T-helper 2 cell treated with Interferon-gamma antibody and Interleukin-4, amounts not matched to agents 5 μg/mL and 100 μg/mL, for 36 hours (primary cell): ENCODE results near the gene FNDC3A.

Source experiments
- DNase-seq: peaks from one replicate; pipeline ENCODE4 v3.0.0; 2021; ENCODE audit warnings: low spot score
- H3K27ac Mint-ChIP-seq: one replicate; pipeline ENCODE4 v1.8.0; 2021; ENCODE audit warnings: mild to moderate bottlenecking, mixed read lengths
- H3K27me3 Mint-ChIP-seq: one replicate; pipeline ENCODE4 v1.8.0; 2021; ENCODE audit warnings: low read depth, mixed read lengths
- H3K36me3 Mint-ChIP-seq: one replicate; pipeline ENCODE4 v1.8.0; 2021; ENCODE audit warnings: low read depth, mixed read lengths
- H3K4me1 Mint-ChIP-seq: one replicate; pipeline ENCODE4 v1.8.0; 2021; ENCODE audit warnings: low read depth, mixed read lengths
- H3K4me3 Mint-ChIP-seq: one replicate; pipeline ENCODE4 v1.8.0; 2022; ENCODE audit warnings: mild to moderate bottlenecking, moderate library complexity, mixed read lengths
- H3K9me3 Mint-ChIP-seq: one replicate; pipeline ENCODE4 v1.8.0; 2021; ENCODE audit warnings: mixed read lengths

FNDC3A gene

DNA sequence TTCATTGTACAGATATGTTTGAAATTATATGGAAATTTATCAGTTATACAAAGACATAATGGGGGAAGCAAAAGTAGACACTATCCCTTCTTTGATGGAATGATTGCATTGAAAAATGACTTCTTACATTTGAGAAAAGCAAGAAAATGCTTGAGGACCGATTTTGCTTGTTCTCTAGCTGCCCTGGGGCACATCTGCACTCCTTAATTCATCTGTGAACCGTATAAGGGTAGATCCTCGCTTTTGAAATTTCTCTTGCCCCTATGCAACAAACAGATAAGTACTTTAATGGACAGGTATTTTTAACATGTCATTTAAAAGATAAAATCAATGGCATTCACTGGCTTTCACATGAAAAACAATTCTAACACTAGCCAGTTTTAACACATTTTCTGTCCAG lies 230.9 kb downstream of the FNDC3A start:
- Mint-ChIP-seq H3K27ac (no peak overlapping the region), H3K36me3 (peaks cover 38% of the 10 kb centered on the region), H3K9me3 (no peaks in the 10 kb centered on the region), H3K27me3 (no peaks in the 10 kb centered on the region), H3K4me1 (no peaks in the 10 kb centered on the region), H3K4me3 (no peak overlapping the region)
- no peak for DNase-seq

DNA sequence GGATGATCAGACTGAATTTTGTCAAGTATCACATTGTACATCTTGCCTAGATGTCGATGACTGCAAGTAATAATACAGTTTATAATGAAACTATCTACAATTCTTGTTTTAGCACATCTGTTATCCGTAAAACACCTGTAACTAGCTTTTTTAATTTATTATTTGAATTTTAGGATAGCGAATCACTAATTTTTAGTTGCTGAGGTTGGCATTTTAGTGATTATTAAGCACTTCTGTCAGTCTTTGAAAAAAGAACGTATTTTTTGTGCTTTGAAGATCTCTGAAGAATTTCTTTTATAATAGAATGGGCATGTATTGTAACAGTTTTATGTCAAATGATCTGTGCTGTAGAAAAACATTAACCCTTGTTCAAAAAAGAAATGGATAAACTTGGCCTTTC lies 232.9 kb downstream of the FNDC3A start:
- DNase-seq: no peak
- peaks cover 37% of the 10 kb centered on the region for H3K36me3 Mint-ChIP-seq
- H3K27ac Mint-ChIP-seq: no peak overlapping the region
- H3K4me1 Mint-ChIP-seq: no peaks in the 10 kb centered on the region
- no peaks in the 10 kb centered on the region for H3K9me3 Mint-ChIP-seq
- H3K4me3 Mint-ChIP-seq: no peak overlapping the region
- H3K27me3 Mint-ChIP-seq: no peaks in the 10 kb centered on the region

DNA sequence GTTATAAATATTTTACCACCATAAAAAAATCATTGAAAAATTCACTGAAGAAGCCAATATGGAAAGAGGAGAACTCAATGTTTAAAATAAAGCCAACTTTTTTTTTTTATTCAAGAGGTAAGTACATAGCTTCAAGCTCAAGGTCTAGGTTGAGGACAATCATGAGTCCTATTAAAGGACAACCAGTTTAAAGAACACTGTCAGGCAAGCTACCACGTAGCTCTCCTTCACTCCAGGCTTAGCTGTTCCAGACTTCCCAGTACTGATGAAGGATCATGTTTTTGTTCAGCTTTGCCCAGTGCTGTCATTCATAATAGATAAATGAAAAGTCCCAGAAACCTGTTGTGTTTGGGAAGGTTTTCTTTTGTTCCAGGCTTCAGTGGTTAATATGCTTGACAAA lies 234.4 kb downstream of the FNDC3A start:
- peaks cover 6% of the 10 kb centered on the region for H3K4me1 Mint-ChIP-seq
- no peaks in the 10 kb centered on the region for H3K9me3 Mint-ChIP-seq
- no peak overlapping the region for H3K27ac Mint-ChIP-seq
- no peak for DNase-seq
- H3K36me3 Mint-ChIP-seq: peaks cover 31% of the 10 kb centered on the region
- no peaks in the 10 kb centered on the region for H3K27me3 Mint-ChIP-seq
- H3K4me3 Mint-ChIP-seq: no peak overlapping the region

DNA sequence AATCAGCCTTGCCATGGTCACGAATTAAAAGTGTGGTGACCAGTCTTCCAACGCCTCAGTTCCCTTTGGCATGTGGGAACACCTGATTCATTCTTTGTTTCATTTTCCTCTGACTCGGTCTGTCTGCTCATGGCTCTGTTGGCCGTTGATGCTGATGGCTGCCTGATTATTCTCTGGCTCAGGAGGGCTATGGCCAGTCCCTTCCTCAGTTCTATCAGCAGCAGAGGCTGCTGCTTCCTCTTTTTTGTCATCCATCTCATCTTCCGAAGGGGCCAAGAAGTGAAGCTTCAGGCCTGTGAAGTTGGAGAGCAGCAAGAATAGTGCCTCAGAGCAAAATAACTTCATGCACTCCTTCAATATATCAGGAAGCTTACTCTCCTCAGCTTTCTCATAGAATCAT lies 235.0 kb downstream of the FNDC3A start:
- Mint-ChIP-seq H3K36me3 (peaks cover 29% of the 10 kb centered on the region), H3K4me3 (no peak overlapping the region), H3K4me1 (peaks cover 9% of the 10 kb centered on the region), H3K27ac (no peak overlapping the region), H3K27me3 (no peaks in the 10 kb centered on the region), H3K9me3 (no peaks in the 10 kb centered on the region)
- no peak for DNase-seq

DNA sequence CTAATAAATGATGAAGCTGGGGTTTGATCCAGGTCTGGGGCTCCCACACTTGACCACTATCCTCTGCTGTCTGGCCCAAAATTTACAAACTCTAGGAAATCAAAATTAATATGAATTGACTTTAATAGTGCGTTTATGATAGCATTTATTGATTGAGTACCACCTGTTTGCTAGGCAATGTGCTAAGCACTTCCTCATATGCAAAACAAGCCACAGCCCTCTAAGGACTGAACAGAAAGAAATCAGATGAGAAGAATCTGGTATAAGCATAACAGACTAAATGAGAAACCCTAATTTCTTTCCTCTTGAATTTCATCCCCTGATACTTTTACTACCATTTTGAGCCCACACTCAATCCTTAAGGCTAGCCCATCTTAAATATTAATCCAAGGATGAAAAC lies 237.8 kb downstream of the FNDC3A start:
- Mint-ChIP-seq H3K27me3 (peaks cover 16% of the 10 kb centered on the region), H3K27ac (no peak overlapping the region), H3K9me3 (no peaks in the 10 kb centered on the region), H3K36me3 (peaks cover 18% of the 10 kb centered on the region), H3K4me3 (no peak overlapping the region), H3K4me1 (peaks cover 9% of the 10 kb centered on the region)
- no peak for DNase-seq

DNA sequence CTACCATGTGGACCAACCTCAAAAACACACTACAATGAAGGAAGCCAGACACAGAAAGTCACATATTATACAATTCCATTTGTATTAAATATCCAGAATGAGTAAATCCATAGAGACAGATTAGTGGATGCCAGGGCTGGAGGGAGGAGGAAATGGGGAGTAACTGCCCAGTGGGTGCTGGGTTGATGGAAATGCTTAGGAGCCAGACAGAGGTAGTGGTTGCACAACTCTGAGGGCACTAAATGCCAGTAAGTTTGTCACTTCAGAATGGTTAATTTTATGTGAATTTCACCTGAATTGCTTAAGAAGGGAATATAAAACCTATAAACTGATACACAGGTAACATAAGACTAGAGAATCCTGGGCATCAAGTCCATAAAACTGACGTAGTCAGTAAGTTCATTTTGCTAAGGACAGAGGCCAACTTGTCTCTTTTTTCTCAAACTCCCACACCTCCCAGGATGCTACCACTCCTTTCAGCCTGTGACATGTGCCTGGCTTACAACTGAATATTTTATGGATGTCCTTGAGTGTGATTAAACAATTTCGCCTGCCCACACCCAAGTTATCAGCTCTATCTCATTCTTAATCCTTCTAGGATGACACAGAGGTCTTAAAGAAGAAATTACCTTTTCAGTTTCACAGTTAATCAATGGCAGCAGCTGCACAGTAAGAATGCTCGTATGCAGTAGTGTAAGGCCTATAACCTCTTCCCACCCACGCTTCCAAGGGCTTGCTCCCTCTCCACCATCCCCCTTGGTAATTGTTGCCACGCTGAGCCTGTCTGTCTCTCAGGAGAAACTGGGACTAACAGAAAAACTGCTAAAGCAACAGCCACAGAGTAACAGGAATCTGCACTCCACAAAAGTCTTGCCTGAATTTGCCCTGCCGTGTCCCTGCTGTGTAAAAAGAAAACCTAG lies 238.5 kb downstream of the FNDC3A start:
- Mint-ChIP-seq H3K4me1 (peaks cover 9% of the 10 kb centered on the region), H3K4me3 (no peak overlapping the region), H3K9me3 (no peaks in the 10 kb centered on the region), H3K27me3 (peaks cover 23% of the 10 kb centered on the region), H3K27ac (no peak overlapping the region), H3K36me3 (peaks cover 18% of the 10 kb centered on the region)
- DNase-seq: no peak

DNA sequence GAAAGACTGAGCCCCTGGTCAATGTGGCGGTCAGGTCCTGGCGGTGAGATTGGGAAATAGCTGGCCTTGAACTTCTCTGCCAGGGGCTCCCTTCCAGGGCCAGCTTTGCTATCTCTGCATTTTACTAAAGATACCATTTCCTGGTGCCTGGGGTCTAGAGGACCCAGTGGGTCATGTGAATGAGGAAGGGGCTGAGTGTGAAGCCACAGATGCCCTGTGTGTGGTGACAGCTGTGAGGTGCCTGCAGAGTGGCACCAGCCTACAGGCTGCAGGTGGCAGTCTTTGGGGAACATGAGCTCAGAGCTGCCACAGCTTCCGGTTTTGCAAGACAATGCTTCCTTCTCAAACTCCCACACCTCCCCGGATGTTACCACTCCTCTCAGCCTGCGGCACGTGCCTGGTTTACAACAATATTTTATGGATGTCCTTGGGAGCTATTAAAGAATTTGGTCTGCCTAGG lies 239.2 kb downstream of the FNDC3A start:
- peak; percentile 12 for DNase-seq
- Mint-ChIP-seq H3K27ac (no peak overlapping the region), H3K4me3 (no peak overlapping the region), H3K27me3 (peaks cover 29% of the 10 kb centered on the region), H3K4me1 (peaks cover 9% of the 10 kb centered on the region), H3K36me3 (peaks cover 16% of the 10 kb centered on the region), H3K9me3 (no peaks in the 10 kb centered on the region)

DNA sequence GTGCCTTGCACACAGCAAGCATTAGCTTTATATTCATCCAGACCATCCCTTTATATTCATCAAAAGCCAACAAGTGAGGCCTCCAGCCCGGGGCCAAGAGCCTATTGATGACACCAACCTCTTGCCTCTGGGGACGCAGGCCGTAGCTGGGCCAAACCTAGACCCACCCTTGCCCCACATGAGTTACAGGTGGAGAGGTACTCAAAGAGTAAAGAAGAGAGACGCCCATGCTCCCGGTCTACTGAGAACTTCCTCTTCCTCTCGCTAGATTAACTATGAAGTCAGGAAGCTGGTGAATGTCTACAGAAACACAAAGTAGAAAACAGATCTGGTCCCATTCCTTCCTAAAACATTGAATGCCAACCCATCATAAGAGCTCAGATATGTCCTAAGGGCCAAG lies 240.6 kb downstream of the FNDC3A start:
- H3K36me3 Mint-ChIP-seq: peaks cover 10% of the 10 kb centered on the region
- peaks cover 36% of the 10 kb centered on the region for H3K27me3 Mint-ChIP-seq
- no peaks in the 10 kb centered on the region for H3K9me3 Mint-ChIP-seq
- H3K4me3 Mint-ChIP-seq: no peak overlapping the region
- DNase-seq: no peak
- H3K27ac Mint-ChIP-seq: no peak overlapping the region
- peaks cover 12% of the 10 kb centered on the region for H3K4me1 Mint-ChIP-seq

DNA sequence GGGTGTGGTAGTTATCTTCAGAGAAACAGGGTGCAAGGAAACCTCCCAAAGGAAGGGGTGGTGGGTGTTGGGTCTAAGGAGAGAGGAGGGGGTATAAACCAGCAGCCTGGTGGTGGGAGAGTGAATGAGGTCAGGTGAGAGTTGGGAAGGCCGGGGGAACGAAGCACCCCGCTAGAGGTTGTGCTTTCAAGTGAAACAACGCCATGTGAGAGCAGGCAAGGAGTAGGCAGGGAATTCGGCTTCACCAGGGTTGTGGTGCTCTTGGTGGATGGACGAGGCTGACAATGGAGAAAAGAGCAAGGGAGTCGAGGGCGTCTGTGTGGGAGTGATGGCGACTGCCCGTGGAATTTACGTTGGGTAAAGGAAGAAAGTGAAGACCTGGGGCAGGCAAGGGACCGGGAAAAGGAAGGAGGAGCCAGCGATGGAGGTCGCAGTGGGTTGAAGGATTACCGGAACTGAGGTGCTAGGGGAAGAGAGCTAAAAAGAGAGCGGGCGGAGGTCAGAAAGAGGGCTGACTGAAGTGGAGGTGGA lies 242.3 kb downstream of the FNDC3A start:
- Mint-ChIP-seq H3K27ac (no peak overlapping the region), H3K4me3 (no peak overlapping the region), H3K36me3 (peaks cover 2% of the 10 kb centered on the region), H3K4me1 (peaks cover 14% of the 10 kb centered on the region), H3K9me3 (no peaks in the 10 kb centered on the region), H3K27me3 (peaks cover 53% of the 10 kb centered on the region)
- DNase-seq: peak; percentile 2

DNA sequence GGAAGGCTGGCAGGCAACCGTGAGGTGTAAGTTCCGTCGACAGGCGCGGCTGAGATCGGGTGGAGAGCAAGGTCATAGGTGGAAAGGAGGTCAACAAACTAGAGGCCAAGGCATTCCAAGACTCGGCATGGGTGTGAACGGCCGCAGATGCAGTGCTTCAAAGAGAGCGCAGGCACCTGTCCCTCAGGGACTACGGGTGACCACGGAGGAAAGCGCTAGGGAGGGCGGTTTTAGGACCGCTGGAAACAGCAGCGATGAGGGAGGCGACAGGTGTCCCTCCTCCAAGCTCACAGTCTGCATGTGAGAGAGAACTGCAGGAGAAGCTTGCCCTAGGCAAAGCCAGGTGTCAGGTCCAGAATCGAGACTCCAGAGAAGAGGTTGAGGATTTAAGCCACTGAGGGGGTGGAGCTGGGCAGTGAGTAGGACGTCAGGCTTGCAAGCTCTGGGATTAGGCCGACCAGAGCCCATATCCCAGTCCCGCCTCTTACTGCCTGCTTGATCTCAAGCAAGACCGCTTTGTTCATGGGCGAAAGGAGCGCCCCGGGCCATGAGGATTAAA lies 242.9 kb downstream of the FNDC3A start:
- Mint-ChIP-seq H3K27ac (no peak overlapping the region), H3K27me3 (peaks cover 55% of the 10 kb centered on the region), H3K4me1 (peaks cover 14% of the 10 kb centered on the region), H3K36me3 (peaks cover 2% of the 10 kb centered on the region), H3K4me3 (no peak overlapping the region), H3K9me3 (no peaks in the 10 kb centered on the region)
- DNase-seq: peak; percentile 2

DNA sequence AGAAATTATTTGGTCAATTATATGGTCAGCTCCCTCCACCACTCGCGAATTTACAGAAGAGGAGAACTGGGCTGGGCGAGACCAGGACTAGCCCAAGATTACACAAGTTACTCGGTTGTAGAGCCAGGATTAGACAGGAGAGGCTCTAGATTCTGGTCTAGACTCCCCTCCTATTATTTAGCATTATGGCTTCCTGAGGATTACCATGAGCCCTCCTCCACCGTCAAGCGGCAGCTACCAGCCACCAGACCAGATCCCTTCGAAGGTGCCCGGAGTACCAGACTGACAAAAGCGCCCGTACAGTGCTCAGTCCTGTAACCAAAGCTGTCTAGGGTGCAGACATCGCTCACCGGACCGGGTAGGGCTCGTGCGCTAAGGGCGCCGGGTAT lies 243.9 kb downstream of the FNDC3A start:
- no peaks in the 10 kb centered on the region for H3K9me3 Mint-ChIP-seq
- H3K27me3 Mint-ChIP-seq: peaks cover 64% of the 10 kb centered on the region
- H3K4me1 Mint-ChIP-seq: peaks cover 12% of the 10 kb centered on the region
- H3K4me3 Mint-ChIP-seq: peak overlapping the region; percentile 53
- no peak overlapping the region for H3K27ac Mint-ChIP-seq
- H3K36me3 Mint-ChIP-seq: peaks cover 2% of the 10 kb centered on the region
- DNase-seq: no peak

DNA sequence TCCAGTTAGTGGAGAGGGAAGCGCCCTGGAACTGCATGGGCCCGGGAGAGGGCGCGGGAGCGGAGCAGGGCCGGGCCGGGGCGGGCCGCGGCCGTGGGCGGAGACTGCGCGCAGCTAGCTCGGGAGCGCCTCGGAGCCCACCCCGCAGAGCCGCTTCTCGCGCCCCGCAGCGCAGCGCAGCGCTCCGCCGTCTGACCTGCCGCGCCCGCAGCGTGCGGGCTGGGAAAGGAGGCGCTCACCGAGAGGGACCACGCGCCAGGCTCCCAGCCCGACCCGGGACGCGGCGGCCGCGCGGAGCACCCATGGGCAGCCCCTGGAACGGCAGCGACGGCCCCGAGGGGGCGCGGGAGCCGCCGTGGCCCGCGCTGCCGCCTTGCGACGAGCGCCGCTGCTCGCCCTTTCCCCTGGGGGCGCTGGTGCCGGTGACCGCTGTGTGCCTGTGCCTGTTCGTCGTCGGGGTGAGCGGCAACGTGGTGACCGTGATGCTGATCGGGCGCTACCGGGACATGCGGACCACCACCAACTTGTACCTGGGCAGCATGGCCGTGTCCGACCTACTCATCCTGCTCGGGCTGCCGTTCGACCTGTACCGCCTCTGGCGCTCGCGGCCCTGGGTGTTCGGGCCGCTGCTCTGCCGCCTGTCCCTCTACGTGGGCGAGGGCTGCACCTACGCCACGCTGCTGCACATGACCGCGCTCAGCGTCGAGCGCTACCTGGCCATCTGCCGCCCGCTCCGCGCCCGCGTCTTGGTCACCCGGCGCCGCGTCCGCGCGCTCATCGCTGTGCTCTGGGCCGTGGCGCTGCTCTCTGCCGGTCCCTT lies 244.5 kb downstream of the FNDC3A start, which contains the start of gene MLNR:
Gene MLNR (plus strand): TSS at position 303 of the 820 bp plus-strand sequence. CDS start 0 bp downstream, at position 303.
- DNase-seq: peak; percentile 27
- no peaks in the 10 kb centered on the region for H3K36me3 Mint-ChIP-seq
- peak within 1 kb of the TSS; percentile 53 for H3K4me3 Mint-ChIP-seq
- peaks cover 70% of the 10 kb centered on the region for H3K27me3 Mint-ChIP-seq
- peaks cover 6% of the 10 kb centered on the region for H3K4me1 Mint-ChIP-seq
- no peaks in the 10 kb centered on the region for H3K9me3 Mint-ChIP-seq
- no peak within 1 kb of the TSS for H3K27ac Mint-ChIP-seq

DNA sequence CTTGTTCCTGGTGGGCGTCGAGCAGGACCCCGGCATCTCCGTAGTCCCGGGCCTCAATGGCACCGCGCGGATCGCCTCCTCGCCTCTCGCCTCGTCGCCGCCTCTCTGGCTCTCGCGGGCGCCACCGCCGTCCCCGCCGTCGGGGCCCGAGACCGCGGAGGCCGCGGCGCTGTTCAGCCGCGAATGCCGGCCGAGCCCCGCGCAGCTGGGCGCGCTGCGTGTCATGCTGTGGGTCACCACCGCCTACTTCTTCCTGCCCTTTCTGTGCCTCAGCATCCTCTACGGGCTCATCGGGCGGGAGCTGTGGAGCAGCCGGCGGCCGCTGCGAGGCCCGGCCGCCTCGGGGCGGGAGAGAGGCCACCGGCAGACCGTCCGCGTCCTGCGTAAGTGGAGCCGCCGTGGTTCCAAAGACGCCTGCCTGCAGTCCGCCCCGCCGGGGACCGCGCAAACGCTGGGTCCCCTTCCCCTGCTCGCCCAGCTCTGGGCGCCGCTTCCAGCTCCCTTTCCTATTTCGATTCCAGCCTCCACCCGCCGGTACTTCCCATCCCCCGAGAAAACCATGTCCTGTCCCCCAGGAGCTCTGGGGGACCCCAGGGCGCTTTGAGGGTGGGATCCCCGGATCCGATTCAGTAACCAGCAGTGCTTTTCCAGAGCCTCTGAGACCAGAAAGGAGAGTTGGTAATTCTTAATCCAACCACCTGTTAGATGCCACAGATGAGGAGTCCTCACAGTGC lies 245.3 kb downstream of the FNDC3A start:
- no peaks in the 10 kb centered on the region for H3K36me3 Mint-ChIP-seq
- DNase-seq: peak; percentile 24
- H3K27ac Mint-ChIP-seq: peak overlapping the region; percentile 27
- peak overlapping the region; percentile 69 for H3K4me3 Mint-ChIP-seq
- H3K4me1 Mint-ChIP-seq: peaks cover 5% of the 10 kb centered on the region
- H3K27me3 Mint-ChIP-seq: peaks cover 76% of the 10 kb centered on the region
- no peaks in the 10 kb centered on the region for H3K9me3 Mint-ChIP-seq
